ENCODE measurements around the gene ARAF. TPM values are rescaled to one million over a fixed set of nuclear protein-coding genes. Genes with fewer than 3 reads are reported as not detected.
"Not testable (repeated sequence)": the region's sequence is repeated elsewhere in the genome, so short reads cannot be mapped to it uniquely, and the experiment has no call there.

Gene ARAF
- total RNA-seq, 1 donor from 2014 or later: 70.9 TPM

- no peak for DNase-seq (ENCODE audit: low spot score)
Measured at GRCh38 chrX:47584714-47585113, 23.7 kb downstream of the ARAF start.

- DNase-seq (ENCODE audit: low spot score): peak; percentile 77
Measured at GRCh38 chrX:47585273-47585672, 24.3 kb downstream of the ARAF start.

GRCh38 chrX:47586043-47586787 is 25.2 kb downstream of the ARAF start:
- DNase-seq (ENCODE audit: low spot score): peak; percentile 86

- peak; percentile 43 for DNase-seq (ENCODE audit: low spot score)
Measured at GRCh38 chrX:47587091-47587891, 26.3 kb downstream of the ARAF start.

- peak; percentile 88 for DNase-seq (ENCODE audit: low spot score)
Measured at GRCh38 chrX:47587906-47588735, 27.1 kb downstream of the ARAF start.

- peak; percentile 51 for DNase-seq (ENCODE audit: low spot score)
Measured at GRCh38 chrX:47590984-47591383, 30.0 kb downstream of the ARAF start.

- no peak for DNase-seq (ENCODE audit: low spot score)
Measured at GRCh38 chrX:47593522-47593921, 32.5 kb downstream of the ARAF start.

GRCh38 chrX:47595716-47596251 is 34.8 kb downstream of the ARAF start:
- no peak for DNase-seq (ENCODE audit: low spot score)

- no peak for DNase-seq (ENCODE audit: low spot score)
Measured at GRCh38 chrX:47596256-47596655, 35.3 kb downstream of the ARAF start.

- no peak for DNase-seq (ENCODE audit: low spot score)
Measured at GRCh38 chrX:47597222-47597621, 36.2 kb downstream of the ARAF start.

GRCh38 chrX:47603125-47603524 is 42.1 kb downstream of the ARAF start:
- not testable (repeated sequence) for DNase-seq (ENCODE audit: low spot score)

GRCh38 chrX:47605024-47605423 is 44.0 kb downstream of the ARAF start:
- DNase-seq (ENCODE audit: low spot score): no peak

GRCh38 chrX:47607091-47607490 is 46.1 kb downstream of the ARAF start:
- DNase-seq (ENCODE audit: low spot score): no peak

- no peak for DNase-seq (ENCODE audit: low spot score)
Measured at GRCh38 chrX:47608130-47608810, 47.3 kb downstream of the ARAF start.

GRCh38 chrX:47610511-47610910 is 49.5 kb downstream of the ARAF start:
- no peak for DNase-seq (ENCODE audit: low spot score)

- no peak for DNase-seq (ENCODE audit: low spot score)
Measured at GRCh38 chrX:47611489-47611888, 50.5 kb downstream of the ARAF start.

- DNase-seq (ENCODE audit: low spot score): peak; percentile 20
Measured at GRCh38 chrX:47611926-47612325, 50.9 kb downstream of the ARAF start.

GRCh38 chrX:47612418-47612817 is 51.4 kb downstream of the ARAF start:
- no peak for DNase-seq (ENCODE audit: low spot score)

- DNase-seq (ENCODE audit: low spot score): peak; percentile 28
Measured at GRCh38 chrX:47613082-47613481, 52.1 kb downstream of the ARAF start.

- DNase-seq (ENCODE audit: low spot score): peak; percentile 81
Measured at GRCh38 chrX:47614618-47615017, 53.6 kb downstream of the ARAF start.

Measured in mesenteric fat pad (tissue), 1 donor.